ENCODE results near the gene TRAPPC3.
A peak's percentile ranks its signal among the peaks of the same experiment; 100 is the strongest.

DNA sequence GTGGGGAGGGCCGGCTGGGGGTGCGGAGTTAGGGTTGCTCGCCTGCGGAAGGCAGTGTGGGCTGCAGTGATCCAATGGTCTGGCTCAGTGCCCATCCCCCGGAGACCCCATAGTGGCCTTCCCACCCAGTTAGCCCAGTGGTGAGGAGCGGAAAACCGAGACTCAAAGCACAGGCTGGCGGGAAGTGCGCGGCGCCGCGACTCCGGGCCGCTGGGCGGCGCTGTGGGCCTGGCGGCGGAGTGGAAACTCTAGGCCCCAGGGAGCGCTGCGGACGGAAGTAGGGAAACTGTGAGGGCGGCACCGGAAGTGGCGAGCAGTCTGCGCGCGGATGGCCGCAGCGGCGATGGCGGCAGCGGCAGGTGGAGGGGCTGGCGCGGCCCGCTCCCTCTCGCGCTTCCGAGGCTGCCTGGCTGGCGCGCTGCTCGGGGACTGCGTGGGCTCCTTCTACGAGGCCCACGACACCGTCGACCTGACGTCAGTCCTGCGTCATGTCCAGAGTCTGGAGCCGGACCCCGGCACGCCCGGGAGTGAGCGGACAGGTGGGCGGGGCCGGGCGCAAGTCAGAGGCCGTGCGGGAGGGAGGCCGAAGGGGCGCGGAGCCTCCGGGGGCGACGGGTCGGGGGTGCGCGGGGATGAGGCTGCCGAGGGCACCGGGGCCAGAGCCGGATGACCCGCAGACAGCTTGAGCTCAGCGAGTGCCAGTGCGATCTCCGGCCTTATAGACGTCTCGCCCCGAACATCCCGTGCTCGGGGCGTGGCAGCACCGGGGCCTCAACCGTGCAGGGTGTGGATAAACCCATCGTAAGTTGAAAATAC lies 60.5 kb downstream of the TRAPPC3 start, which contains the start of gene ADPRS:
- TF ChIP-seq, protein P1, sequence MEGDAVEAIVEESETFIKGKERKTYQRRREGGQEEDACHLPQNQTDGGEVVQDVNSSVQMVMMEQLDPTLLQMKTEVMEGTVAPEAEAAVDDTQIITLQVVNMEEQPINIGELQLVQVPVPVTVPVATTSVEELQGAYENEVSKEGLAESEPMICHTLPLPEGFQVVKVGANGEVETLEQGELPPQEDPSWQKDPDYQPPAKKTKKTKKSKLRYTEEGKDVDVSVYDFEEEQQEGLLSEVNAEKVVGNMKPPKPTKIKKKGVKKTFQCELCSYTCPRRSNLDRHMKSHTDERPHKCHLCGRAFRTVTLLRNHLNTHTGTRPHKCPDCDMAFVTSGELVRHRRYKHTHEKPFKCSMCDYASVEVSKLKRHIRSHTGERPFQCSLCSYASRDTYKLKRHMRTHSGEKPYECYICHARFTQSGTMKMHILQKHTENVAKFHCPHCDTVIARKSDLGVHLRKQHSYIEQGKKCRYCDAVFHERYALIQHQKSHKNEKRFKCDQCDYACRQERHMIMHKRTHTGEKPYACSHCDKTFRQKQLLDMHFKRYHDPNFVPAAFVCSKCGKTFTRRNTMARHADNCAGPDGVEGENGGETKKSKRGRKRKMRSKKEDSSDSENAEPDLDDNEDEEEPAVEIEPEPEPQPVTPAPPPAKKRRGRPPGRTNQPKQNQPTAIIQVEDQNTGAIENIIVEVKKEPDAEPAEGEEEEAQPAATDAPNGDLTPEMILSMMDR (IDR thresholded peaks at IDR 0.05; ENCODE audit: borderline replicate concordance, extremely low read depth, low read length, poor library complexity, severe bottlenecking): peak; percentile 99
- TF ChIP-seq EZH2 (IDR thresholded peaks at IDR 0.05; ENCODE audit: borderline replicate concordance, low read depth, low read length, severe bottlenecking): no peak
